GM19023 (cell line): ENCODE results near the gene ANKRD63.

Source experiments
- ATAC-seq: cut with Tn5 transposase; IDR thresholded peaks from one replicate; pipeline ENCODE4 v1.9.1; 2021; ENCODE audit warnings: mild to moderate bottlenecking, moderate library complexity; ENCODE audit not compliant: unreplicated experiment

Gene ANKRD63

DNA sequence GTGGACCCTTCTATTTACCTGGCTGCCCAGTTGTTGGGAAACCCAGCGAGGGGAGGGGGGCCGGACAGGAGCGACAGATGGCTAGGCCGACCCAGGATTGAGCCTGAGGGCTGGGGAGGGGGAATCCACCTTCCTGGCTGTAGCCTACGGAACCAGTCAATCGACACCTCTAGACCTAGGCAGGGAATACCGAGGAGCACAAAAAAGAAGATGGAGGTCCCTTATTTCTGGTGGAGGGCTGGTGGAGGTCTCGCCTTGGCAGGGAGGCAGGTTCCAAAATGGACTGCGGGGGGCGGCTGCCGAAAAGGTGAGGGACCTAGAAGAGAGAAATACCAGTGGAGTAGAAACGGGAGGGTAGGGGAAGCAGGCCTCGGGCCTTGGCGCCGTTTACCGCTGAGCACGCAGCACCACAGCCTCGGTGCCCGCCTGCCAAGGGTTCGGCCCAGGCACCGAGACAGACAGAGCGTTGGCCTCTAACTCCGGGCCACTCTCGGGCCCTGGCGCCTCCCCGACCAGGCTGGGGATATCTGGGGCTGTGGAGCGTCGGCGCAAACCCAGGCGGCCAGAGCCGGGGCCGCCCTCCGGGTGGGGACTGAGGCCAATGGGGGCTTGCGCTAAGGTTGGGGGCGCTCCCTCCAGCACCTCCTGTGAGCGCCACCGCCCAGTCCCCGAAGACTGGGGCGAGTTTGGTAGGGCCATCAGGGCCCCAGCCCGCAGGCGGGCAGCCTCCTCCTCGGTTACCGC, 1.6 kb downstream of the ANKRD63 start:
- ATAC-seq, result no peak

DNA sequence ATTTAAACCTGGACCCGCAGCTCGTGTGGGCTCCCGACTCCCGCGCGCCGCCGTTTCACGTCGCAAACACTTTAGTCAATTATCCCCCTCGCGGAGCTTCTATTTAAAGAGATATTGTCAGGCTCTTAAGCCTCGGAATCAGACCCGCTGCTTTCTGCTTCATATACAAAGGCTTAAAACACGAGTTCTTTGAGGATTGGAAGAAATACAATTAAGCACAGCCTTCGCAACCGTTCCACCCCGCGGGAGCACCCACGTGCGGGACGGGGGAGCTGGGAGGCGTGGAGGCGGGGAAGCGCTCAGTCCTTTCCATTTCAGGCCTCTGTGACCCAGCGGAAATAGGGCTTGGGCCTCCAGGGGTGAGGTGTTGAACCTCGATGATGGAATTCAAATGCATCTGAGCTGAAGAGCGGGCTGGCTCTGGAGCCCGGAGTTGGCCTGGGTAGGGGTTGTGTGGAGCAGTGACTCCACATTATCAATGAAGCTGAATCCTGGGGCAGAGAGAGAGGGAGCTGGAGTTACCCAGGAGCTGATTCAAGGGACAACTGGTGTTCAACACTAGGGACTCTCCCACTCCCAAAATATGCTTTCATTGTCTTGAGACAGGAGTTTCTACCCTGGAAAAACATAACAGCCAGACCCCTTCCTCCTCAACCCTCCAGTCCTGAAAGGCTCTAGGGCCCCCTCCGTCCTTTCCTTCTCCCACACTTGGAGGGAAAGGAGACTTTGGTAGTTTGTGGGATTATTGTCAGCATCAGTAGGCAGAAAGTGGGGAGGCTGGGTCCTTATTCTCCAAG, 2.4 kb downstream of the ANKRD63 start:
- no peak for ATAC-seq

DNA sequence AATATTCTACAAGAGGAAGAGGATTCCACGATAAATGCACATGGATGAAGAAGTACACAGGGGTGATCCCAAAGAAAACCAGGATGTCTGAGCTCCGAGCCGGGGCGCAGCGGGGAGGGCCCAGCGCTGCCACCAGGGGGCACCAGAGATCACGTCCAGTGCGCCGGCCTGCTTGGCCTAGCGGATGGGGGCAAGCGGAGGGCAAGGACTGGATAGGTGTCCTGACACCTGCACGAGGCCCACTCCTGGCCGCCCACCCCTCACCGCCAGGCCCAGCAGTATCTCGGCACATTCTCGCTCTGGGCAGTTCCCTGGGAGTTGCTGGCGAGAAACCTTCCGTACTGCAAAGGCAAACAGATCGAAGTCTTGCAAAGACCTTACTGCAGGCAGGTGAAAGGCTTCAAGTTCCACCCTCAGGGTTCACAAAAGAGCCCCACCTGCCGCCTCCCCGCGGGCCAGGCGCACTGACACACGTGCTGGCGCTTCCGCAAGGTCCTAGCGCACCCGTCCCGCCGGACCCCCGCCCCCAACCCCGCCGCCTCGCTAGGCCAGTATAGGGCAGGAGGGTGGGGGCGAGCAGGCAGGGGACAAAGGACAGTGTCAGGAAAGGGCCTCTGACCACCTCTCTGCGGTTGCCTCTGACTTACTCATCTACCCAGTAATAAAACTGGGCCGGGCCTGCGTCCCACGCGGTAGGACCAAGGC, 3.3 kb downstream of the ANKRD63 start:
- ATAC-seq, result no peak

DNA sequence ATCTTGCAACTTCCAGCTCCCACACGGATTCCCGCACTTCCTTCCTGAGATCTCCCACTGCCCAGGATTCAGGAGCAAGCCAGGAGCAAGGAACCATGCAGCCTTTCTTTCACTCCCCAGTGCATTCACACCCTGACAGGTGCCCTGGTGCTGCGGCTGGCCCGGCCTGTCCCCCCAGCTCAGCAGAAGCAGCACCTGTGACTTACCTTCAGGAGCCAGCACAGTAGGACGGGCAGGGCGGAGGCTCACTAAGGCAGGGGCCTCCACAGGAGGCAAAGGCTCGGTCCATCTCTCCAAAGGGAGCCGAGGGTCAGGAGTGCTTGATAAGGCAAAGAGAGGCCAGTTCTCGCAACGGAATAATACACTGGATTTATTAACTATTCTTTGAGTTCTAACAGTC, 4.8 kb downstream of the ANKRD63 start:
- ATAC-seq, result no peak

DNA sequence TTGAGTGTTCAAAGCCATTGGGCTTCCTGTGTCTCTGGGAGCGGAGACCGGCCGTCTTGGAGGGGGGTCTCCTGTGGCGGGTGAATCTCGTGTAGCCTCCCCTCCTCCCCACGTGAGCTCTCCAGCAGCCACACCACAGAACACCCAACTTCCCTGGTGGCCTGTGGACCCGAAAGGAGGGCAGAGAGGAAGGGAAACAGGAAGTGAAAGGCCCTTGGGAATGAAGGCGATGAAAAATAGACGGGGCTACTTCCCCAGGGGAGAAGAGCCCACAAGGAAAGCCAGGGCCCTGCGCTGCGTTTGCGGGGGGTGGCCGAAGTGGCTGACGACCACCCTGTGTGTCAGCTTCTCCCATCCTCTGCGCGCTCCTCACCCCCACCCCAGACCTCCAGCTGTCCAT, 5.4 kb downstream of the ANKRD63 start:
- no peak for ATAC-seq

DNA sequence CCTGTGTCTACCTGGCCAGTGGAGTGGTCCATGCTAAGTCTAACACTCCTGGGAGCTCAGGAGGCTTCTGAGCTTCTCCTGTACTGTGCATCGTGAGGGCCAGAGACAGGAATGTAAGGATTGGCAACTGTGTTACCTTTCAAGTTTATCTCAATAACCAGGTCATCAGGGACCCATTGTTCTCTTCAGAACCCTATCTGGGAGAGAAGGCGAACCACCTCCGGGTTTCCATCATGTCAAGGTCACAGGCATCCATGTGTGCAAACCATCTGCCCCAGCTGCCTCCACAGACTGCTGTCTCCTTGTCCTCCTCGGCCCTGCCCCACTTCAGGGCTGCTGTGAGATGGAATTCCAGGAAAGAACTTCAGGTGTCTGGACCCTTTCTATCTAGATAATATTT, 5.9 kb downstream of the ANKRD63 start:
- ATAC-seq, result no peak

DNA sequence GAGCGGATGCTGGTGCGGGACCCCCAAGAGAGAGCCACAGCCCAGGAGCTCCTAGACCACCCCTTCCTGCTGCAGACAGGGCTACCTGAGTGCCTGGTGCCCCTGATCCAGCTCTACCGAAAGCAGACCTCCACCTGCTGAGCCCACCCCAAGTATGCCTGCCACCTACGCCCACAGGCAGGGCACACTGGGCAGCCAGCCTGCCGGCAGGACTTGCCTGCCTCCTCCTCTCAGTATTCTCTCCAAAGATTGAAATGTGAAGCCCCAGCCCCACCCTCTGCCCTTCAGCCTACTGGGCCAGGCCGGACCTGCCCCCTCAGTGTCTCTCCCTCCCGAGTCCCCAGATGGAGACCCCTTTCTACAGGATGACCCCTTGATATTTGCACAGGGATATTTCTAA, 6.9 kb downstream of the ANKRD63 start:
- no peak for ATAC-seq

DNA sequence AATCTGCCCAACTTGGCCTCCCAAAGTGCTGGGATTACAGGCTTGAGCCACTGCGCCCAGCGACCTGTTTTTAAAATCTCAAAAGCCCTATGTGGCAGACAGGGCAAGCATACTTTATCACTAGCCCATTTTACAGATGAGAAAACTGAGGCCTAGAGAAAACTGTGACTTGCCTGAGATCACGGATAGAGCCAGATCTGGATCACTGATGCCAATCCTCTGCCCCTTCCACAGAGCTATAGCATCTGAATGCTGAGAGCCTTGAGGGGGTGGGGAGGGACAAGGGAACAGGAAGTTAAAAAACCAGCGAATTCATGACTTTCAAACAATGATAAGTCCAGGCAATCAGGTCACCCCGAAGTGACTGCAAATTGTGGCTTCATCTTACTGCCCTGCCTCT, 7.3 kb downstream of the ANKRD63 start:
- ATAC-seq, result no peak

DNA sequence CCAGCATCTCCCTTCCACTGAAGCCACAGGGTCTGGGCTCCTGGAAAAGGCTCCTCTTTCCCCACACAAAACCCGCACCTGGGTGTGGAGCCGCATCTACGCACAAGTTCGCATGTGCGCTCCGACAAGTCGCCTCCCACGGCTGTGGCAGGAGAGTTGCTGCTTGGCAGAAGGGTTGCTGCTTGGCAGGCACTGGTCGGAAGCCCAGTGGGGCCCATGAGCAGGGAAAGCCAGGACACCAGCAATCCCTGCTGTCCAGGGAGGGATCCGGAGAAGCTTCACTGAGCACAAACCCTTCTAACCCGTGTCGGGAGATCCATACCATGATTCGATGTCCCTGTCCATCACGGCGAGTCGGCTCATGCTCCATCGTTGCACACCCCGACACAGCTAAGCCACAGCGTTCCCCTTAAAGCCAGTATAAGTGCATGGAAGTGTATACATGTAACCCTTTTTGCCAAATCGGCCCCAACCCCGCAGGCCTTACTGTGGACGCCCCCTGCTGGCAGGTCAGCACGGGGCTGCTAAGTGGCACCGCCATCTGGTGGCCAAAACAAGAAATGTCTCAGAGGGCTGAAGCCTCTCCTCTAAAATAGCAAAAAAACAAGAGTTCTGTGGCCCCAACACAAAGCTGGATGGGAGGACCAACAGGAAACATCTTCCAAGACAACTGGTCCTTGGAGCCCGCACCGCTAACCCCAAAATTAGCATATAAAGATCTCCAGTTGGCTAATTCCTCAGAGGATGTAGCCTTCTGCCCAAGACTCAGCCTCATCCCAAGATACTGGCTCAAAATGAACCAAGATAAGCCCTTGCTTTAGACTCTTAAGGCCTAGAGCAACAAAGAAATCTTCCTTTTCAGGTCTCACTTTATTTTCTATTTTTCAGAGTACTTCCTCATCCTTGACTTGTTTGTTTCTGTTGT, 8.3 kb downstream of the ANKRD63 start:
- ATAC-seq, result no peak

DNA sequence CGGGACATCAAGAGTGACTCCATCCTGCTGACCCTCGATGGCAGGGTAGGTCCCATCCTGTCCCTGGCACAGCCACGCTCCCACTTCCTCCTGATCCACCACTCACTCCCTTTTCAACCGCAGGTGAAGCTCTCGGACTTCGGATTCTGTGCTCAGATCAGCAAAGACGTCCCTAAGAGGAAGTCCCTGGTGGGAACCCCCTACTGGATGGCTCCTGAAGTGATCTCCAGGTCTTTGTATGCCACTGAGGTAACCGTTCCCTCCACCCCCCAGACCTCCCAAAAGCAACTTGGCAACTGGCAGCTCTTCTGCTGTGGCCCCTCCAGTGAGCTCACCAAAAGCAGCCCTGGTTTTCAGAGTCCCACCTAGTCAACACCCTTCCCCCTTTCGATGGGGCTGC, 9.4 kb downstream of the ANKRD63 start:
- no peak for ATAC-seq

DNA sequence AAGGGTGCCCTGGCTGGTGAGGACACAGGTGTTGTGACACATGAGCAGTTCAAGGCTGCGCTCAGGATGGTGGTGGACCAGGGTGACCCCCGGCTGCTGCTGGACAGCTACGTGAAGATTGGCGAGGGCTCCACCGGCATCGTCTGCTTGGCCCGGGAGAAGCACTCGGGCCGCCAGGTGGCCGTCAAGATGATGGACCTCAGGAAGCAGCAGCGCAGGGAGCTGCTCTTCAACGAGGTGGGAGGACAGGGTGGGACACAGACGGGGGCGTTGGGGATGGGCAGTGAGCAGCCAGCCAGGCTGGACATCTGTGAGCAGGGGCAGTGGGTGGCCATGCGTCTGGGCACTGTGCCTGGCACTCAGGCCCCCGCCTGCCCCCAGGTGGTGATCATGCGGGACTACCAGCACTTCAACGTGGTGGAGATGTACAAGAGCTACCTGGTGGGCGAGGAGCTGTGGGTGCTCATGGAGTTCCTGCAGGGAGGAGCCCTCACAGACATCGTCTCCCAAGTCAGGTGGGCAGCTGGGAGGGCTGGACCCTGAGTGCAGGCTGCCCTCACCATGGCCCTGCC, 10.3 kb downstream of the ANKRD63 start:
- ATAC-seq, result no peak

DNA sequence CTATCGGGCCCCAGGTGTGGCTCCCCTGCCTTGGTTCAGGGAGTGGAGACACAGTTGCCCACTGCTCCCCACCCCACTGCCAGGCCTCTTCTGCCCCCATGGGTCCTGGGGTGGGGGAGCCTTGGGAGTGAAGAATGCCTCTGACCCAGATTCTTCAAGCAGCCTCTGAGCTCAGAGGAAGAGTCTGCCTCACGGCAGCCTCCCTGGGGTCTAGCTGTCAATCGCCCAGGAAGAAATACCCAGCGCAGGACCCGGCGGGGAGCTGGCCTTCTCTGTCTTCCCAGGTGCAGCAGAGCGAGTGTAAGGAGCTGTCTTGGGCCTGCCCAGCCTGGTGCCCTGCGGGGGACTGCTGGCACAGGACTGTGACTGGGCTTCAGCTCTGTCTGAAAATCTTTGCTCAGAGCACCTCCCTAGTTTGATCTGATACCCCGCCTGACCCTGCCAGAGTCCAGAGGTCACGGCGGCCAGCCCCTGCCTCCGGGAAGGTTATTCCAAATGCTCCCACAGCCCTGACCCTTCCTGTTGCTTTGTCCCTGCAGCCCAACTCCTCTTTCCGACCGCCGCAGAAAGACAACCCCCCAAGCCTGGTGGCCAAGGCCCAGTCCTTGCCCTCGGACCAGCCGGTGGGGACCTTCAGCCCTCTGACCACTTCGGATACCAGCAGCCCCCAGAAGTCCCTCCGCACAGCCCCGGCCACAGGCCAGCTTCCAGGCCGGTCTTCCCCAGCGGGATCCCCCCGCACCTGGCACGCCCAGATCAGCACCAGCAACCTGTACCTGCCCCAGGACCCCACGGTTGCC, 11.0 kb downstream of the ANKRD63 start:
- ATAC-seq, result no peak

DNA sequence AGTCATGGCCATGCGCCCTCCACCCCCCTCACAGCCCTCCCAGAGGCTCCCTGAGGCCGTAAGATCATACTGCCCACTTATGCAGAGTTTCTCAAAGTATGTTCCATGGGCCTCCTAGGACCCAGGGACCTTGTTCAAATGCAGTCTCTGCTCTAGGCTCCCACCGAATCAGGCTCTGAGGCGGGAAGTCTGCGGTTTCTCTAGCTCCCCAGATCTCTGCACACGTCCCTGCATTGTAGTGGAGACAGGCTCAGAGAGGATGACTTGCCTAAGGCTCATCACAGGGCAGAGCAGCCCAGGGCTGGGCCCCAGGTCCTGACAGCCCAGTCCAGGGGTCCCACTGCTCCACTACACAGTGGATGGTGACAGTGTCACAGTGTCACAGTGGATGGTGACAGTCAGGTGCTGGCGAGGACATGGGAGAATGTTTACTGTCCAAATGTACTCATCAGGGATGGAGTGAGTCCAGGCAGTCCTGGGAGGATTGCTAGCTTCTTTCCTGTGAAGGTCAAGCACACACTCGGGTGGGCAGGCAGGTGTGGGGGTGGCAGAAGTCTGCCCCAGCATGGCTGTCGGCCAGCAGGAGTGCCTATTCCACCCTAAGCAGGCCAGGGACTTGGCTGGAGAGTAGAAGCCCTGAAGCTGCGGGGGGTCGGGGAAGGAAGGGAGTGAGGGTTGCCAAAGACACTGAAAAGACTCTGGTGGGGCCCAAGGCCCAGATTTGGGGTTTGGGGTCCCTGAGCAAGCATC, 12.4 kb downstream of the ANKRD63 start:
- ATAC-seq, result no peak

DNA sequence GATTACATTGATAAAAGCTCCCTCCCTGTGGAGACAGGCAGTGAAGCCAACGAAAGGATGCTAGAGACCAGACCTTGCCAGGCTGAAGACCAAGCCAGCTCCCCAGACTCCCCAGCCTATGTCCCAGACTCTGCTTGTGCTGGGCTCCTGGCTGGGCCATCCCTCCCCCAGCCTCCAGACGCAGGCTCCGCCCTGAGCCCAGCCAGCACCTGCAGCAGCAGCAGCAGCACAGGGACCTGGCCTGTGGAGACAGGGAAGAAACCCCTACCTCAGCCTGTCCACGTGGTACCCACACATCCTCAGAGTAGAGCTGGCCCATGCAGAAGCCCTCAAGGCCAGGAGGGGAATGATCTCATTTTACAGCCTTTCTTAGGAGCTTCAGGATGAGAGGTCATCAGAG, 13.3 kb downstream of the ANKRD63 start:
- ATAC-seq, result no peak

DNA sequence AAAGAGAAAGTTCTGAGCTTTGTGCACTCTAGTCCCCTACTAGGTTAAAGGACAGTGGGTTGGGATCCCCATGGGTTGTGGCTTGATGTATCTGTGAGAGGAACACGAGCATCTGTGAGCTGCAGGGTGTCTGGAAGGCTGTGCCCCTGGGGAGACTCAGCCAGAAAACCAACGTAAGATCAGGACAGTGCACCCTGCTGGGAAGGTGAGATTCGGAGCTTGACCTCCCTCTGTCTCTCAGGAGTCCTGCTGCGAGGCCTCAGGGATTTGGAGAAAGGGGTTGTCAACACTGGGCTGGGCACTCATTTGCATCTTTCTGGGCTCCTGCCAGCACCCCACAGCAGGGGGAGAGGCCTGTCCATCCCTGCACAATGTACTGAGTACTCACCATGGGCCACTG, 15.2 kb downstream of the ANKRD63 start:
- ATAC-seq, result no peak

DNA sequence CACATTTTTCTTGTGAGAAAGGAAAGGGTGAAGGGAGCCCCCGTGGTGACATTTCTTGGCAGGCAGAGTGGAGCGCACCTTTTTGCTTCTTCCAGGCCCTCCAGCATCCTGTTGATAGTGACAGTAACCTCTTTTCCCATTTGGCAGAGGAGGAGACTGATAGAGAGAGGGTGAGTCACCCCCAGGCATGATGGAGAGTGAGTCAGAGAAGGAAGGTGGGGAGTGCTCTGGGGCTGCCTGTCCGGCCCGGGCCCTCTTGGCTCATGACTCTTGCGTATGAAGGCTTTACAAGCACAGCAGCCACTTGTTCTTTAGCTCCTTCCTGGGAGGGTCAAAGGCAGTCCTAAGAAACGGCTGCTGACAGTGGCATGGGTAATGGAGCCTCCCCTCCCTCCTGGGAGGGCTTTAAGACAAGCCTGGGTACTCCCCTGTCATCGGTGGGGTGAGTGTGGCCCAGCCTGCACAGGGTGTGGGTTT, 16.0 kb downstream of the ANKRD63 start:
- ATAC-seq, result no peak

DNA sequence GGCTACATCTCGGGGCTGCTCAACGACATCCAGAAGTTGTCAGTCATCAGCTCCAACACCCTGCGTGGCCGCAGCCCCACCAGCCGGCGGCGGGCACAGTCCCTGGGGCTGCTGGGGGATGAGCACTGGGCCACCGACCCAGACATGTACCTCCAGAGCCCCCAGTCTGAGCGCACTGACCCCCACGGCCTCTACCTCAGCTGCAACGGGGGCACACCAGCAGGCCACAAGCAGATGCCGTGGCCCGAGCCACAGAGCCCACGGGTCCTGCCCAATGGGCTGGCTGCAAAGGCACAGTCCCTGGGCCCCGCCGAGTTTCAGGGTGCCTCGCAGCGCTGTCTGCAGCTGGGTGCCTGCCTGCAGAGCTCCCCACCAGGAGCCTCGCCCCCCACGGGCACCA, 17.0 kb downstream of the ANKRD63 start:
- ATAC-seq, result no peak

DNA sequence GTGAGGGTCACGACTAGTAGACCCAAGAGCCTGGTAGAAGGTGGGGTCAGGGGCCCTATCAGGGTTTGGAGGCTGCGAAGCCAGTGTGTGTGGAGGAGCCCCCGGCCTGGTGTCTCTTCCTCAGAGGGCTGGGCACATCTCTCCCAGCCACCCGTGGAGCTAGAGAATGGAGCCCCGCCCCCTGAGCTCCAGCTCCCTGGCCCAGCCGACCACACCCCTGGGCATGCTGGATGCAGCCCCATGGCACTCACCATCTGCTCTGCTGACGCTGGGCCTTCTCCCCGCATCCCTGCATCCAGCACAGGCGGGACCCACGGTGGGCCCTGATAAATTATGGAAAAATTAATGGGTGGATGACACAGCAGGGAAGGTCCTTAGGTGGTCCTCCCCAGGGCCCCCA, 17.5 kb downstream of the ANKRD63 start:
- no peak for ATAC-seq
